HepG2 (cell line): ENCODE data around the gene EAF1.

Experiments
- HOXD1 ChIP-seq: sonication (generic); formaldehyde crosslinking; IDR thresholded peaks from 2 replicates; pipeline ENCODE4 v1.5.0; 2020; ENCODE audit warnings: missing genetic modification reagents
- PHF21A ChIP-seq: sonication (generic); formaldehyde crosslinking; IDR thresholded peaks from 2 replicates; pipeline ENCODE4 v1.5.0; 2020; ENCODE audit warnings: mild to moderate bottlenecking, missing genetic modification reagents
- POLR2AphosphoS2 ChIP-seq: IDR thresholded peaks from 2 replicates; pipeline ENCODE4 v1.6.1; 2011; ENCODE audit warnings: low read depth, low read length, improper control_type of control experiment
- SP2 ChIP-seq: sonication (generic); formaldehyde crosslinking; IDR thresholded peaks from 2 replicates; pipeline ENCODE4 v1.5.1; 2020; ENCODE audit warnings: mild to moderate bottlenecking, missing genetic modification reagents

DNA sequence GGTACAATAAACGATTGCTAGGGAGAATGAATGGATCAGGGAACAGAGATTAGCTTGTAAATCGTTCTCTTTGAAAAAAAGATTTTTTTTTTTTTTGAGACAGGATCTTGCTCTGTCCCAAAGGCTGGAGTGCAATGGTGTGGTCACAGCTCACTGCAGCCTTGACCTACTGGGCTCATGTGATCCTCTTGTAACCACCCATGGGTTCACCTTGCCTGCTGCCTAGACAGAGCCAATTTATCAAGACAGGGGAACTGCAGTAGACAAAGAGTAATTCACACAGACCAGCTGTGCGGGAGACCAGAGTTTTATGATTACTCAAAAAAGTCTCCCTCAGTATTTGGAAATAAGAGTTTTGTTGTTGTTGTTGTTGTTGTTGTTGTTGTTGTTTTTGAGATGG, 39.7 kb upstream of the EAF1 start:
- no peak for TF ChIP-seq PHF21A (CRISPR knock-in tag)
- TF ChIP-seq HOXD1 (CRISPR knock-in tag): no peak
- TF ChIP-seq SP2: no peak
- no peak for TF ChIP-seq POLR2AphosphoS2
